Astrocyte of the cerebellum (primary cell): ENCODE data around the gene TUSC2.

Source experiments
- DNase-seq: peaks from one replicate; pipeline ENCODE4 v3.0.0-alpha.2; 2011; ENCODE audit warnings: low read depth
- H3K4me3 ChIP-seq: 2 replicates; pipeline ENCODE4 v1.5.1; 2011; ENCODE audit warnings: mild to moderate bottlenecking, low read depth, low read length, moderate library complexity
- CTCF ChIP-seq: IDR thresholded peaks from 2 replicates; pipeline ENCODE4 v1.5.1; 2012; ENCODE audit warnings: low read length, low read depth, moderate library complexity, mild to moderate bottlenecking; ENCODE audit errors: missing control alignments
- in situ Hi-C: cut with HindIII; loops from 2 replicates; pipeline ENCODE4 v1.10.0; 2017; ENCODE audit warnings: low sequenced_read_pairs

TUSC2 gene

GRCh38 chr3:50350213-50350526 is 22.1 kb upstream of the TUSC2 start:
- H3K4me3 ChIP-seq = peak overlapping the region; percentile 83
- in situ Hi-C loops = loop anchor here (5.0 kb wide), 1 partner anchor 257 kb away; no protein-coding TSS in a partner anchor
- DNase-seq = no peak
- TF ChIP-seq CTCF = no peak

- peak; percentile 68 for TF ChIP-seq CTCF
- H3K4me3 ChIP-seq = no peak overlapping the region
- in situ Hi-C loops = no loop called here
- peak; percentile 63 for DNase-seq
Observed at GRCh38 chr3:50347187-50347813, 19.3 kb upstream of the TUSC2 start.

- in situ Hi-C loops = no loop called here
- peak within 1 kb of the TSS; percentile 51 for H3K4me3 ChIP-seq
- no peak for TF ChIP-seq CTCF
- DNase-seq = no peak
Observed at GRCh38 chr3:50345586-50346234, 17.7 kb upstream of the TUSC2 start, which contains the start of gene ZMYND10. Gene ZMYND10, minus strand, starts transcription at chr3:50345732. Its CDS starts 153 bp downstream, at chr3:50345579.

- no peak for DNase-seq
- peak overlapping the region; percentile 51 for H3K4me3 ChIP-seq
- no peak for TF ChIP-seq CTCF
- in situ Hi-C loops = no loop called here
Observed at GRCh38 chr3:50345008-50345407, 17.0 kb upstream of the TUSC2 start.

- in situ Hi-C loops = no loop called here
- no peak for TF ChIP-seq CTCF
Observed at GRCh38 chr3:50342813-50343633, 15.0 kb upstream of the TUSC2 start.

GRCh38 chr3:50341996-50342650 is 14.1 kb upstream of the TUSC2 start:
- H3K4me3 ChIP-seq = no peak overlapping the region
- DNase-seq = no peak
- in situ Hi-C loops = no loop called here
- TF ChIP-seq CTCF = no peak

More at GRCh38 chr3:50342813-50343633, 15.0 kb upstream of the TUSC2 start:
- no peak overlapping the region for H3K4me3 ChIP-seq
- no peak for DNase-seq
